Subcutaneous abdominal adipose tissue (tissue), 5 donors: ENCODE measurements around the gene EFCAB6.

Source experiments
- H3K27ac ChIP-seq: one replicate; pipeline ENCODE4 v1.7.0; 2013; ENCODE audit warnings: low read depth, mild to moderate bottlenecking, inconsistent platforms, low read length, moderate library complexity
- H3K27me3 ChIP-seq, 5 donors: one replicate each; pipeline ENCODE4 v1.7.0; 2013; ENCODE audit warnings: low read length in 5 of 5, inconsistent platforms in 1 of 5; ENCODE audit not compliant: control insufficient read depth in 5 of 5, insufficient read depth in 4 of 5
- H3K36me3 ChIP-seq, 5 donors: one replicate each; pipeline ENCODE4 v1.7.0; 2013; ENCODE audit warnings: low read length in 5 of 5; ENCODE audit not compliant: control insufficient read depth in 5 of 5, insufficient read depth in 5 of 5
- H3K4me1 ChIP-seq, 5 donors: one replicate each; pipeline ENCODE4 v1.7.0; 2013; ENCODE audit warnings: low read length in 5 of 5, mild to moderate bottlenecking in 3 of 5, moderate library complexity in 1 of 5; ENCODE audit not compliant: control insufficient read depth in 5 of 5, insufficient read depth in 5 of 5
- H3K4me3 ChIP-seq, 5 donors: one replicate each; pipeline ENCODE4 v1.7.0; 2013; ENCODE audit warnings: low read length in 5 of 5, low read depth in 1 of 5
- H3K9ac ChIP-seq, 5 donors: one replicate each; pipeline ENCODE4 v1.7.0; 2013; ENCODE audit warnings: low read length in 5 of 5, mild to moderate bottlenecking in 4 of 5, moderate library complexity in 3 of 5
- H3K9me3 ChIP-seq, 5 donors: one replicate each; pipeline ENCODE4 v1.7.0; 2013; ENCODE audit warnings: low read length in 5 of 5; ENCODE audit not compliant: control insufficient read depth in 5 of 5
- donor health status: healthy.
- donor health status: healthy.
- donor health status: healthy.
- donor health status: healthy.
- donor health status: healthy.

EFCAB6 gene, protein sequence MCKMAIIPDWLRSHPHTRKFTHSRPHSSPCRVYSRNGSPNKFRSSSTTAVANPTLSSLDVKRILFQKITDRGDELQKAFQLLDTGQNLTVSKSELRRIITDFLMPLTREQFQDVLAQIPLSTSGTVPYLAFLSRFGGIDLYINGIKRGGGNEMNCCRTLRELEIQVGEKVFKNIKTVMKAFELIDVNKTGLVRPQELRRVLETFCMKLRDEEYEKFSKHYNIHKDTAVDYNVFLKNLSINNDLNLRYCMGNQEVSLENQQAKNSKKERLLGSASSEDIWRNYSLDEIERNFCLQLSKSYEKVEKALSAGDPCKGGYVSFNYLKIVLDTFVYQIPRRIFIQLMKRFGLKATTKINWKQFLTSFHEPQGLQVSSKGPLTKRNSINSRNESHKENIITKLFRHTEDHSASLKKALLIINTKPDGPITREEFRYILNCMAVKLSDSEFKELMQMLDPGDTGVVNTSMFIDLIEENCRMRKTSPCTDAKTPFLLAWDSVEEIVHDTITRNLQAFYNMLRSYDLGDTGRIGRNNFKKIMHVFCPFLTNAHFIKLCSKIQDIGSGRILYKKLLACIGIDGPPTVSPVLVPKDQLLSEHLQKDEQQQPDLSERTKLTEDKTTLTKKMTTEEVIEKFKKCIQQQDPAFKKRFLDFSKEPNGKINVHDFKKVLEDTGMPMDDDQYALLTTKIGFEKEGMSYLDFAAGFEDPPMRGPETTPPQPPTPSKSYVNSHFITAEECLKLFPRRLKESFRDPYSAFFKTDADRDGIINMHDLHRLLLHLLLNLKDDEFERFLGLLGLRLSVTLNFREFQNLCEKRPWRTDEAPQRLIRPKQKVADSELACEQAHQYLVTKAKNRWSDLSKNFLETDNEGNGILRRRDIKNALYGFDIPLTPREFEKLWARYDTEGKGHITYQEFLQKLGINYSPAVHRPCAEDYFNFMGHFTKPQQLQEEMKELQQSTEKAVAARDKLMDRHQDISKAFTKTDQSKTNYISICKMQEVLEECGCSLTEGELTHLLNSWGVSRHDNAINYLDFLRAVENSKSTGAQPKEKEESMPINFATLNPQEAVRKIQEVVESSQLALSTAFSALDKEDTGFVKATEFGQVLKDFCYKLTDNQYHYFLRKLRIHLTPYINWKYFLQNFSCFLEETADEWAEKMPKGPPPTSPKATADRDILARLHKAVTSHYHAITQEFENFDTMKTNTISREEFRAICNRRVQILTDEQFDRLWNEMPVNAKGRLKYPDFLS (N-terminal part only)

DNA sequence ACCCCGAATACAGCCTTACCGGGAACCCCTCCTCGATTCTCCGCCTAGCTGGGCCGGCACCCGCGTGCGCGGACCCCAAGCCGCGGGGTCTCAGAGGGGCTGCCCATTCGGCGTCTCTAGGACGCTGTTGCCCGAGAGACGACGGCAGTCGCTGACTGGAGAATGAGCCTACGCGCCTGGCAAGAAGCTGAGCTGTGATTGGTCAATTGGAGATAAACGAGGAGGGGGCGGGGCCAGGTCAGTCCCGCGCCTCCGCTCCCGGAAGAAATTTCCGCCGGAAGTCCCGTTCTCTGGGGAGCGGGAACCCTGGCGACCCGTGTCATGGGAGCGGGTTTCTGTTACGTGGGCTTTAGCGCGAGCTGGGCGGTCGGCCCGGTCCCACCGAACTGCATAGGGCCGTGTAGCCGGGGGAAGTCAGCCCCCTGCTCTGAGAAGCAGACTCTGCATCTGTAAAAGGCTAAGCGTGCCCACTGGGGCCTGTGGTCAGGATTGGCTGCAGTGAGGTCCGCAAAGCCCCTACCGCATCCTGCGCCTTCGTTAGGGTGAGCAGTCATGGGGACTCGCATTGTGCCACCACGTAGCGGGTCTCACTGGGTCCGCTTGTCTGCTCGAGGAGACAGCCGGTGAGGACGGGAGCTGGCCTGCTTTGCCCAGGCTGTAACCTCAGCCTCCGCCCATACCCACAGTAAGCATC is at the start of gene EFCAB6:
EFCAB6 (minus strand) TSS at position 157 of the 694 bp plus-strand sequence. CDS start 29,987 bp downstream, outside the sequence.
- H3K27ac ChIP-seq = peak within 1 kb of the TSS; percentile 86

DNA sequence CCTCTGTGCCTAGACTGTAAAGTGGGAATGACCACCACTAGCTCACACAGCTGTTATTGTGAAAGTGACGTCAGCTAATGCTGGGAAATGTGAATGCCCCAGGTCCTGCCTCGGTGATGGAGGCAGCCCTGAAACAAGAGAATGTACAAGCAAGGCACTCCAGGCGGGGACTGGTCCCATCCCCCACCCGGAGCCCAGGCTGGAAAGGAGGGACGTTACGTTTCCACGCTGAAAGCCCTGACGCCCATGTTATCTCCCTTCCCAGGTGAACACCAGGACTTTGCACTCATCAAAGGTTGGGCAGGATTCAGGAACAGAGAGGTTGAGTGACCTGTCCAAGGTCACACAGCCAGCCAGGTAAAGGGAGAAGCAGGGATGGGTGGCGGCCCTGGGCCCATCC is 49.4 kb upstream of the EFCAB6 start:
- Histone ChIP-seq H3K4me3 (no peak overlapping the region), H3K36me3 (no peaks in the 10 kb centered on the region), H3K9me3 (peaks cover 0 to 7% (median 4%) of the 10 kb centered on the region in 5 donors), H3K4me1 (peaks cover 0 to 3% (median 0%) of the 10 kb centered on the region in 5 donors), H3K9ac (no peak overlapping the region), H3K27me3 (peaks cover 17 to 53% (median 45%) of the 10 kb centered on the region in 5 donors), H3K27ac (no peak overlapping the region)

More for the DNA sequence above, at the start of gene EFCAB6:
- Histone ChIP-seq H3K9ac (peak within 1 kb of the TSS; percentile 82 to 97 (median 91)), H3K9me3 (no peaks in the 10 kb centered on the region), H3K36me3 (peaks cover 0 to 3% (median 0%) of the 10 kb centered on the region in 5 donors), H3K4me1 (peaks cover 0 to 27% (median 17%) of the 10 kb centered on the region in 5 donors), H3K27me3 (no peaks in the 10 kb centered on the region), H3K4me3 (peak within 1 kb of the TSS; percentile 89 to 99 (median 94))

DNA sequence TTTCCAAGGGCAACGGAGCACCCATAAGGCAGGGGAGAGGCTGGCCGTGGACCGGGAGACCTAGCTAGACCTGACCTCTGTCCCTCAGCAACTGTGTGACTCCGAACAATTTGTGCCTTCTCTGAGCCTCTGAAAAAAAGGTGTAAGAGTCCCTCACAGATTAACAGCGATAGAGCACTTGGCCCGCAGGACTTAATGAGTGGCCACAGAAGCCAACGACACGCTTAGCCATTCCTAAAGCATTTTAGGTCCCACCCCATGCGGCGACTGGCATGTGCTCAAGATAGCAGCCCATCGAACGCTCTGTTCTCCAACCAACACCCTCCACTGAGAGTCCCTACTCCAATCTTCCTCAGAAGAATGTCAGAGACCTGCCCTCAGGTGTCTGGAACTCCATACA is 48.7 kb upstream of the EFCAB6 start:
- H3K27ac ChIP-seq = no peak overlapping the region
- peaks cover 0 to 3% (median 0%) of the 10 kb centered on the region in 5 donors for H3K4me1 ChIP-seq
- H3K9me3 ChIP-seq = peaks cover 0 to 11% (median 8%) of the 10 kb centered on the region in 5 donors
- H3K36me3 ChIP-seq = no peaks in the 10 kb centered on the region
- H3K9ac ChIP-seq = no peak overlapping the region
- no peak overlapping the region for H3K4me3 ChIP-seq
- H3K27me3 ChIP-seq = peaks cover 17 to 52% (median 45%) of the 10 kb centered on the region in 5 donors

DNA sequence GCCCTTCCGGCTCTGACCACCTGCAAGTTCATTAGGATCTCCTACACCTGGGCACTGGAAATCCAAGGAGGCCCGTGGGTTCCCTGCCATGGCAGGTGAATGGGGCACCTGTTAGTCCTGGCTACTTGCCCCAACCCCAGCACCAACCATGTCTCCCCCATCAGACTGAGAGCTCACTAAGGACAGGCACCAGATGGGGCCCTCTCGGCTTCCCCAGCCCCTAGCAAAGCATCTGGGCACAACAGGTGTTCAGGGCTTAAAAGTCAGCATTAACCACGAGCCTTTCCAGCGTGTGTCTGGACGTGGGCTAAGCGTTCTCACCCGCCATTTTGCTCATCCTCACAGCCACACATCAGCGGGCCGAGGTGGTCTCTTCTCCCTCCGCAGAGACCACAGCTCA is 48.0 kb upstream of the EFCAB6 start:
- Histone ChIP-seq H3K27ac (no peak overlapping the region), H3K4me1 (peaks cover 0 to 3% (median 0%) of the 10 kb centered on the region in 5 donors), H3K27me3 (peaks cover 17 to 48% (median 45%) of the 10 kb centered on the region in 5 donors), H3K36me3 (no peaks in the 10 kb centered on the region), H3K9ac (no peak overlapping the region), H3K9me3 (peaks cover 0 to 11% (median 8%) of the 10 kb centered on the region in 5 donors), H3K4me3 (no peak overlapping the region)

DNA sequence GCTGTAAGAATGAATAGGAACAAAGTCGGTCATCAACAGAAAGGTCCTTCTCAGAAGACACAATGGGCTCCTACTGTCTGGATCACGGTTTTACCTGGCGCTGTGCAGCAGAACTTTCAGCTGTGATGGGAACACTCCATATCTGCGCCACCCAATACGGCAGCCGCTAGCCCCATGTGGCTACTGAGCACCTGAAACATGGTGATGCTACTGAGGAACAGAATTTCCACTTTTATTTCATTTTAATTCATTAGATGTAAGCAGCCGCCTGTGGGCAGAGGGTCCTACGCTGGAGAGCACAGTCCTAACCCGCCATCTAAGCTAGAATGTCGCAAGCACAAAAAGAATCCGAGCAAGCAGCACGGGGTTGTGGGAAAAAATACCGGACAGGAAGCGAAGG is 47.5 kb upstream of the EFCAB6 start:
- H3K36me3 ChIP-seq = no peaks in the 10 kb centered on the region
- no peak overlapping the region for H3K27ac ChIP-seq
- H3K4me3 ChIP-seq = no peak overlapping the region
- H3K9ac ChIP-seq = no peak overlapping the region
- peaks cover 17 to 46% (median 43%) of the 10 kb centered on the region in 5 donors for H3K27me3 ChIP-seq
- H3K9me3 ChIP-seq = peaks cover 0 to 11% (median 8%) of the 10 kb centered on the region in 5 donors
- H3K4me1 ChIP-seq = peaks cover 0 to 3% (median 0%) of the 10 kb centered on the region in 5 donors

DNA sequence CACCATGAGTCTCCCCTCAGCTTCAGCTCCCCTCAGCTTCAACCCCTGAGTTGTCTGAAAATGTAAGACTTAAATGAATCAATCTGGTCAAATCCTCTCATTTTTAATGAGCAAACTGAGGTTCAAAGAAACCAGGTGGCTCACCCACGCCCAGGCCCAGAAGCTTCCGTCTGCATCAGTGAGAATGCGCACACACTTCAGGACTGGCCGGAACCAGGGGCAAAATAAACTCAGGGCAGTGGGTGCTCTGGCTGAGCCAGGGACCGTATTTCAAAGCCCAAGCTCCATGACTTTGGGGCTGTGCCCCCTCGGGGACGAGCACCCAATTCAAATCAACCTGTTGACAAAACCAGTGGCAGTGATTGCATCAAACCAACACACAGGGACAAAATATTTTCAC is 47.1 kb upstream of the EFCAB6 start:
- peaks cover 17 to 49% (median 42%) of the 10 kb centered on the region in 5 donors for H3K27me3 ChIP-seq
- H3K9ac ChIP-seq = no peak overlapping the region

DNA sequence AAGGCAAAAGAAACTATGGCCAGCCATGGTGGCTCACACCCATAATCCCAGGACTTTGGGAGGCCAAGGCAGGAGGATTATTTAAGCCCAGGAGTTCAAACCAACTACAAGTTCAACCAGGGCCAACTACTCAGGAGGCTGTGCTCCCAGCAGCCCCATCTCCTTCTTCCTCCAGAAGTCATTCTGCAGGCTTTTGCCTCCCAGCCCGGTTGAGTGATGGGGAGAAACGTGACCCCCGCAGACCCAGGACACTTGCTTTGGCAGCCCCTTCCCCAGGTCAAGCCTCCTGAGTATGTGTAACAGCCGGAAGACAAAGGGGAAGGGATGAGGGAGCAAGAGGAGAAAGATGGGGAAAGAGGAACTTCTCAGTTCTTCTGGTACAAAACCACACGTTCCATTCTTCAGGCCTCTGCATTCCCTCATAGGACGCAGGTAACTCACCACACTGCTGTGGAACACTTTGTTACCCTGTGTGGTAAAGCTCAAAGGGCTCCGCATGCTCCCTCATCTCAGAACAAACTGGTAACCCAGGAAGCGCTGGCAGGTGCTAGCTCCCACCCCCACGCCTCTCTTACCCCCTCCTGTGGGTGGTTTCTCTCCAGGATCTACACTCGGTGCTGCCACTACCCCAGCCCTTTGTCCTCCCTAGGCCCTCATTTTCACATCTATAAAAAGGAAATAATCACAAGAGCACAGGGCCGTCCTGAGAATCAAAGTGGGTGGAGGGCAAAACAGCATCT is 46.2 kb upstream of the EFCAB6 start:
- H3K36me3 ChIP-seq = no peaks in the 10 kb centered on the region
- peaks cover 0 to 5% (median 0%) of the 10 kb centered on the region in 5 donors for H3K4me1 ChIP-seq
- H3K27me3 ChIP-seq = peaks cover 17 to 41% (median 36%) of the 10 kb centered on the region in 5 donors
- H3K27ac ChIP-seq = no peak overlapping the region
- H3K9me3 ChIP-seq = peaks cover 0 to 11% (median 8%) of the 10 kb centered on the region in 5 donors
- no peak overlapping the region for H3K9ac ChIP-seq
- no peak overlapping the region for H3K4me3 ChIP-seq

More for the DNA sequence above, 47.1 kb upstream of the EFCAB6 start:
- H3K4me3 ChIP-seq = no peak overlapping the region
- no peak overlapping the region for H3K27ac ChIP-seq
- no peaks in the 10 kb centered on the region for H3K36me3 ChIP-seq
- H3K9me3 ChIP-seq = peaks cover 0 to 11% (median 8%) of the 10 kb centered on the region in 5 donors
- H3K4me1 ChIP-seq = peaks cover 0 to 3% (median 0%) of the 10 kb centered on the region in 5 donors

DNA sequence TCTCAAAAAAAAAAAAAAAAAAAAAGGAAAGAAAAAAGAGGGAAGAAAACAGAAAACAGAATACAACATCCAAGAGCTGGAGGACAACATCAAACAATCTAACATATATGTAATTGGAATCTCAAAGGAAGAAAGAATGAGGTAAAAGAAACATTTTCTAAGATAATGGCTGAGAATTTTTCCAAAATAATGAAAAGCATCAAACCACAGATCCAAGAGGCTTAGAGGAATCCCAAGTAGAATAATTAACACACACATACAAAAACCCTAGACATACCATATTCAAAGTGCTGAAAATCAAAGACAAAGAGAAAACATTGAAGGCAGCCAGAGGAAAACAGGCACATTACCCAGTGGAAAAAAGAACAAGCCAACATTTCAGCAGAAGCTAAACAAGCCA is 45.3 kb upstream of the EFCAB6 start:
- Histone ChIP-seq H3K4me3 (no peak overlapping the region), H3K9me3 (peaks cover 0 to 11% (median 8%) of the 10 kb centered on the region in 5 donors), H3K9ac (no peak overlapping the region), H3K27ac (no peak overlapping the region), H3K27me3 (peaks cover 12 to 37% (median 33%) of the 10 kb centered on the region in 5 donors), H3K4me1 (peaks cover 0 to 5% (median 3%) of the 10 kb centered on the region in 5 donors), H3K36me3 (no peaks in the 10 kb centered on the region)
